SK-N-SH (cell line): ENCODE measurements around the gene RBM25. TPM values are rescaled to one million over a fixed set of nuclear protein-coding genes. Genes with fewer than 3 reads are reported as not detected.

Experiments used
- CTCF ChIA-PET: fragments of 300-600, 350-600 bp; formaldehyde crosslinking; extraction: SDS; loops from one replicate; lab custom pipeline; 2021; lab: Yijun Ruan, JAX
- POLR2A ChIA-PET: fragments of 350-600 bp; sonication (Branson Sonifier 250); formaldehyde crosslinking; extraction: SDS; loops from one replicate; lab custom pipeline; 2020; ENCODE audit warnings: antibody characterized with exemption, inconsistent platforms; lab: Yijun Ruan, JAX
- DNase-seq: peaks from one replicate; pipeline ENCODE4 v3.0.0; 2012
- H2AFZ ChIP-seq: fragments of 200-600 bp; sonication (generic); 2 replicates; pipeline ENCODE4 v1.8.1; 2016; ENCODE audit warnings: antibody characterized with exemption, mild to moderate bottlenecking, low read depth
- H3F3A ChIP-seq: fragments of 200-600 bp; sonication (generic); replicated peaks from 2 replicates; pipeline ENCODE3; 2016; ENCODE audit warnings: antibody characterized with exemption, mild to moderate bottlenecking; ENCODE audit not compliant: insufficient read depth
- H3K27ac ChIP-seq, 2 experiments: fragments of 200-500 bp in 1 of 2; fragments of 200-600 bp in 1 of 2; sonication (Bioruptor generic) in 1 of 2; sonication (generic), shearing (Covaris generic) in 1 of 2; 2 replicates each; pipeline versions ENCODE4 v1.5.1 to v1.6.1; 2014 to 2016; ENCODE audit warnings: low read depth in 2 of 2, inconsistent platforms in 1 of 2, low read length in 1 of 2, mild to moderate bottlenecking in 1 of 2, mixed read lengths in 1 of 2
- H3K27me3 ChIP-seq: fragments of 200-600 bp; sonication (generic), shearing (Covaris generic); 2 replicates; pipeline ENCODE4 v1.6.1; 2016; ENCODE audit warnings: mixed run types; ENCODE audit not compliant: insufficient read depth
- H3K36me3 ChIP-seq, 2 experiments: fragments of 200-500 bp in 1 of 2; fragments of 200-600 bp in 1 of 2; sonication (Bioruptor generic) in 1 of 2; sonication (generic) in 1 of 2; replicated peaks in 1 of 2; 2 replicates each; pipeline versions ENCODE3 to v1.5.1; 2014 to 2016; ENCODE audit warnings: low read length in 1 of 2, mild to moderate bottlenecking in 1 of 2; ENCODE audit not compliant: insufficient read depth in 2 of 2, control insufficient read depth in 1 of 2
- H3K4me1 ChIP-seq, 2 experiments: fragments of 200-500 bp in 1 of 2; fragments of 200-600 bp in 1 of 2; sonication (Bioruptor generic) in 1 of 2; sonication (generic), shearing (Covaris generic) in 1 of 2; 2 replicates each; pipeline versions ENCODE4 v1.5.1 to v1.6.1; 2014 to 2016; ENCODE audit warnings: low read depth in 1 of 2, low read length in 1 of 2, mixed run types in 1 of 2; ENCODE audit not compliant: insufficient read depth in 2 of 2, control insufficient read depth in 1 of 2
- H3K4me2 ChIP-seq: fragments of 200-600 bp; sonication (generic), shearing (Covaris generic); 2 replicates; pipeline ENCODE4 v1.6.1; 2017; ENCODE audit warnings: mixed run types
- H3K4me3 ChIP-seq, 2 experiments: fragments of 200-500 bp in 1 of 2; fragments of 200-600 bp in 1 of 2; sonication (Bioruptor generic) in 1 of 2; sonication (generic), shearing (Covaris generic) in 1 of 2; 2 replicates each; pipeline versions ENCODE4 v1.5.1 to v1.8.1; 2014 to 2016; ENCODE audit warnings: low read depth in 2 of 2, inconsistent platforms in 1 of 2, low read length in 1 of 2, mild to moderate bottlenecking in 1 of 2, mixed read lengths in 1 of 2, moderate library complexity in 1 of 2
- H3K79me2 ChIP-seq: fragments of 200-600 bp; sonication (generic); 2 replicates; pipeline ENCODE4 v1.8.1; 2017; ENCODE audit warnings: mild to moderate bottlenecking; ENCODE audit not compliant: insufficient read depth
- H3K9ac ChIP-seq: fragments of 200-600 bp; sonication (generic); 2 replicates; pipeline ENCODE4 v1.6.1; 2017; ENCODE audit warnings: mixed run types
- H3K9me2 ChIP-seq: fragments of 200-600 bp; sonication (generic); 2 replicates; pipeline ENCODE4 v1.6.1; 2017; ENCODE audit warnings: mixed run types
- H3K9me3 ChIP-seq: fragments of 200-600 bp; sonication (generic); 2 replicates; pipeline ENCODE4 v1.6.1; 2017; ENCODE audit warnings: mixed run types, mild to moderate bottlenecking, moderate library complexity
- H4K20me1 ChIP-seq: fragments of 200-600 bp; sonication (generic); 2 replicates; pipeline ENCODE4 v1.6.1; 2017; ENCODE audit warnings: mild to moderate bottlenecking, mixed run types; ENCODE audit not compliant: insufficient read depth
- FOSL2 ChIP-seq: IDR thresholded peaks from 2 replicates; pipeline ENCODE4 v1.4.0; 2012; ENCODE audit warnings: low read depth, mild to moderate bottlenecking, moderate library complexity, borderline replicate concordance
- GABPA ChIP-seq: IDR thresholded peaks from 2 replicates; pipeline ENCODE4 v1.4.0; 2012; ENCODE audit warnings: low read depth, mild to moderate bottlenecking
- IRF3 ChIP-seq: fragments of 150-350 bp; IDR thresholded peaks from 2 replicates; pipeline ENCODE4 v1.6.1; 2016; ENCODE audit warnings: mild to moderate bottlenecking, low read depth, low read length
- MXI1 ChIP-seq: IDR thresholded peaks from 2 replicates; pipeline ENCODE4 v1.6.1; 2012; ENCODE audit warnings: mild to moderate bottlenecking, low read depth, low read length, improper control_type of control experiment
- NFIC ChIP-seq: IDR thresholded peaks from 2 replicates; pipeline ENCODE4 v1.4.0; 2012; ENCODE audit warnings: borderline replicate concordance
- NRF1 ChIP-seq: IDR thresholded peaks from 2 replicates; pipeline ENCODE4 v1.6.1; 2012; ENCODE audit warnings: low read depth, mild to moderate bottlenecking, low read length
- RCOR1 ChIP-seq: fragments of 150-350 bp; IDR thresholded peaks from 2 replicates; pipeline ENCODE4 v1.6.1; 2017; ENCODE audit warnings: antibody characterized with exemption, low read length
- RFX5 ChIP-seq: IDR thresholded peaks from 2 replicates; pipeline ENCODE4 v1.6.1; 2012; ENCODE audit warnings: mild to moderate bottlenecking, improper control_type of control experiment, low read length
- SIN3A ChIP-seq: IDR thresholded peaks from 2 replicates; pipeline ENCODE4 v1.6.1; 2012; ENCODE audit warnings: low read depth, mild to moderate bottlenecking, low read length, moderate library complexity, borderline replicate concordance
- SMC3 ChIP-seq: IDR thresholded peaks from 2 replicates; pipeline ENCODE4 v1.6.1; 2012; ENCODE audit warnings: low read depth, low read length, improper control_type of control experiment
- TAF1 ChIP-seq: IDR thresholded peaks from 2 replicates; pipeline ENCODE4 v1.6.1; 2012; ENCODE audit warnings: low read depth, mild to moderate bottlenecking, low read length, moderate library complexity, borderline replicate concordance
- USF1 ChIP-seq: IDR thresholded peaks from 2 replicates; pipeline ENCODE4 v1.4.0; 2012; ENCODE audit warnings: low read depth, borderline replicate concordance
- USF2 ChIP-seq: fragments of 150-350 bp; IDR thresholded peaks from 2 replicates; pipeline ENCODE4 v1.6.1; 2017; ENCODE audit warnings: antibody characterized with exemption, low read length, low read depth, borderline replicate concordance
- WGBS: methylation state at CpG from one replicate; pipeline ENCODE4 v1.1.6; 2017; ENCODE audit warnings: low lambda C conversion rate; 5-methylcytosine and 5-hydroxymethylcytosine counted together
- polyA plus RNA-seq, 3 experiments: library from polyadenylated mRNA; depleted of rRNA; stranded (reverse); fragments of >200 nt; gene quantifications; 2 replicates each; pipeline ENCODE4 v1.2.3, GENCODE V29; 2012

Gene RBM25
- polyA plus RNA-seq, 1 of the 3 experiments (the other 2 are of a cell fraction) = 14.0 TPM

- CTCF ChIA-PET = no interaction called here
- Histone ChIP-seq H3K4me1 (no peaks in the 10 kb centered on the region; a peak in 1 of 4 replicates), H4K20me1 (peaks cover 33% of the 10 kb centered on the region), H3K9me3 (no peaks in the 10 kb centered on the region), H3F3A (peaks cover 10% of the 10 kb centered on the region), H3K27ac (no peak overlapping the region), H3K4me3 (no peak overlapping the region), H3K27me3 (no peaks in the 10 kb centered on the region), H3K9ac (no peak overlapping the region), H3K36me3 (peaks cover 29 to 68% of the 10 kb centered on the region in 2 experiments), H2AFZ (no peak overlapping the region), H3K4me2 (no peak overlapping the region), H3K79me2 (peaks cover 95% of the 10 kb centered on the region), H3K9me2 (no peaks in the 10 kb centered on the region)
- no peak for DNase-seq
- TF ChIP-seq USF2 (no peak), SMC3 (no peak), USF1 (no peak), SIN3A (no peak), GABPA (no peak), RCOR1 (no peak), RFX5 (no peak), MXI1 (no peak), NFIC (no peak), FOSL2 (no peak), TAF1 (no peak)
- WGBS = 98% methylated on average over 2 of the region's 2 CpGs
- POLR2A ChIA-PET = no interaction called here
These were observed 32.7 kb downstream of the RBM25 start for GRCh38 chr14:73091044-73091443.

GRCh38 chr14:73097421-73097820 is 39.1 kb downstream of the RBM25 start:
- no peak overlapping the region for H2AFZ ChIP-seq
- H3K27me3 ChIP-seq = no peaks in the 10 kb centered on the region
- TF ChIP-seq IRF3 = no peak
- TF ChIP-seq NRF1 = no peak
- H3K79me2 ChIP-seq = peaks cover 78% of the 10 kb centered on the region
- no peaks in the 10 kb centered on the region for H3K9me2 ChIP-seq
- WGBS = 92% methylated on average over 11 of the region's 11 CpGs
- peaks cover 52 to 57% of the 10 kb centered on the region in 2 experiments for H3K36me3 ChIP-seq
- no peak for DNase-seq
- H3K4me2 ChIP-seq = no peak overlapping the region
- CTCF ChIA-PET = no interaction called here
- POLR2A ChIA-PET = no interaction called here
- peaks cover 4% of the 10 kb centered on the region for H3F3A ChIP-seq
- H3K9ac ChIP-seq = no peak overlapping the region
- H3K4me1 ChIP-seq = no peaks in the 10 kb centered on the region
- no peaks in the 10 kb centered on the region for H3K9me3 ChIP-seq
- H3K4me3 ChIP-seq = no peak overlapping the region
- H3K27ac ChIP-seq = no peak overlapping the region
- peaks cover 13% of the 10 kb centered on the region for H4K20me1 ChIP-seq
